Peyer's patch (tissue), 4 donors: ENCODE results near the gene OR1L4. TPM values are rescaled to one million over a fixed set of nuclear protein-coding genes. Genes with fewer than 3 reads are reported as not detected.

Experiments used
- DNase-seq, 3 donors: peaks; one replicate each; pipeline ENCODE4 v3.0.0-alpha.2; 2017 to 2019
- H3K27ac ChIP-seq, 4 donors: fragments of 200-600 bp; sonication (generic); one replicate each; pipeline ENCODE4 v1.5.1; 2016 to 2019
- H3K27me3 ChIP-seq, 2 donors: fragments of 200-600 bp; sonication (generic); one replicate each; pipeline ENCODE4 v1.5.1; 2019
- H3K36me3 ChIP-seq, 3 donors: fragments of 200-600 bp; sonication (generic); one replicate each; pipeline ENCODE4 v1.5.1; 2016 to 2019
- H3K4me1 ChIP-seq, 4 donors: fragments of 200-600 bp; sonication (generic); one replicate each; pipeline ENCODE4 v1.5.1; 2016 to 2019
- H3K4me3 ChIP-seq, 4 donors: fragments of 200-600 bp; sonication (generic); 1 replicate in 3 of 4; 2 replicates in 1 of 4; pipeline ENCODE4 v1.5.1; 2016 to 2019; ENCODE audit warnings: mild to moderate bottlenecking in 1 of 4
- H3K9me3 ChIP-seq, 4 donors: fragments of 200-600 bp; sonication (generic); one replicate each; pipeline ENCODE4 v1.5.1; 2016 to 2019; ENCODE audit warnings: mild to moderate bottlenecking in 1 of 4
- CTCF ChIP-seq, 6 experiments: fragments of 450-650 bp in 4 of 6; fragments of 200-600 bp in 2 of 6; sonication (generic) in 1 of 6; IDR thresholded peaks; one replicate each; pipeline ENCODE4 v1.5.1; 2017 to 2019; ENCODE audit warnings: antibody characterized with exemption in 6 of 6, mild to moderate bottlenecking in 3 of 6, moderate library complexity in 1 of 6
- POLR2A ChIP-seq, 2 donors: fragments of 450-650 bp; IDR thresholded peaks; one replicate each; pipeline ENCODE4 v1.5.1; 2017; ENCODE audit warnings: antibody characterized with exemption in 2 of 2, mild to moderate bottlenecking in 2 of 2, moderate library complexity in 2 of 2
- total RNA-seq, 4 donors: library from RNA; depleted of rRNA; stranded (reverse); fragments of >200 nt; gene quantifications; one replicate each; pipeline ENCODE4 v1.1.0, GENCODE V29; 2016

Gene OR1L4
- total RNA-seq, result not detected

DNA sequence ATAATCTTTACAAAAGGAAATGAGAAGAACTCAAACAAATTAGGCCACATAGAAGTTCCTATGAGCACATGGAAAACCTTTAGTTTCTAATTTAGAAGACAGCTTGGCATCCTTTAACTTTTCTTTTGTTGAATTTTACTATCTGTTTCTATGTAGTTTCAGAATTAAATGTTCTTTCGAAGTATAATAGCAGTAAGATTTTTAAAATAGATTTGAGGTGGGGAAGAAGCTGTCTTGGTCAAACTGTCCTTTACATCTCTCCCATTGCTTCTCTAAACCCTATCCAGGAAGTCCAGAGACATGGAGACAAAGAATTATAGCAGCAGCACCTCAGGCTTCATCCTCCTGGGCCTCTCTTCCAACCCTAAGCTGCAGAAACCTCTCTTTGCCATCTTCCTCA, at the start of gene OR1L4:
TSS of gene OR1L4 (plus strand) at position 301 of the 400 bp plus-strand sequence. CDS start at position 301, 0 bp downstream.
- H3K4me1 ChIP-seq, result no peaks in the 10 kb centered on the region
- no peak for TF ChIP-seq POLR2A (IDR thresholded peaks at IDR 0.05)
- no peak for TF ChIP-seq CTCF (IDR thresholded peaks at IDR 0.05)
- H3K4me3 ChIP-seq, result no peak within 1 kb of the TSS
- no peak for DNase-seq
- H3K27me3 ChIP-seq, result no peaks in the 10 kb centered on the region
- H3K27ac ChIP-seq, result no peak within 1 kb of the TSS
- H3K36me3 ChIP-seq, result no peaks in the 10 kb centered on the region
- peaks cover 0 to 26% (median 6%) of the 10 kb centered on the region in 4 donors for H3K9me3 ChIP-seq

GRCh38 chr9:122684851-122685250, 38.9 kb upstream of the OR1L4 start:
- H3K4me3 ChIP-seq, result no peak overlapping the region
- DNase-seq, result no peak
- H3K27ac ChIP-seq, result no peak overlapping the region
- H3K4me1 ChIP-seq, result no peaks in the 10 kb centered on the region
- no peaks in the 10 kb centered on the region for H3K36me3 ChIP-seq
- H3K27me3 ChIP-seq, result no peaks in the 10 kb centered on the region
- TF ChIP-seq POLR2A (IDR thresholded peaks at IDR 0.05) (no peak), CTCF (IDR thresholded peaks at IDR 0.05) (no peak)
- H3K9me3 ChIP-seq, result peaks cover 0 to 8% (median 3%) of the 10 kb centered on the region in 4 donors

DNA sequence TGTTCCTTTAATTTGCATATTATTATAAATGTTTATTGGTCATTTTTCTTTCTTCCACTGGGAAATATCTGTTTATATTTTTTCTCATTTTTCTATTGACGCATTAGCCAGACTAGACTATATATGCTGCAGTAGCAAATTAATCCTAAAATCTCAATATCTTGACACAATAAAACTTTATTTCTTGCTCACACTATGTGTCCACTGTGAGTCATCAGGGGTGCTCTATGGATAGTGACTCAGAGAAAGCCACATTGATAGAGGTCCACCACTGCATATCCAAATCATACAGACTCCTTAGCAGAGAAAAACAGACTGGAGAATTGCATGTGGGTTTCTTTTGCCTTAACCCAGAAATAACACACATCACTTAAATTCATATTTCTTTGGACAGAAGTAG, 28.1 kb upstream of the OR1L4 start:
- DNase-seq, result no peak
- no peaks in the 10 kb centered on the region for H3K27me3 ChIP-seq
- H3K9me3 ChIP-seq, result no peaks in the 10 kb centered on the region
- no peak for TF ChIP-seq CTCF (IDR thresholded peaks at IDR 0.05)
- no peak for TF ChIP-seq POLR2A (IDR thresholded peaks at IDR 0.05)
- H3K36me3 ChIP-seq, result no peaks in the 10 kb centered on the region
- H3K4me1 ChIP-seq, result no peaks in the 10 kb centered on the region
- H3K4me3 ChIP-seq, result no peak overlapping the region
- H3K27ac ChIP-seq, result no peak overlapping the region

DNA sequence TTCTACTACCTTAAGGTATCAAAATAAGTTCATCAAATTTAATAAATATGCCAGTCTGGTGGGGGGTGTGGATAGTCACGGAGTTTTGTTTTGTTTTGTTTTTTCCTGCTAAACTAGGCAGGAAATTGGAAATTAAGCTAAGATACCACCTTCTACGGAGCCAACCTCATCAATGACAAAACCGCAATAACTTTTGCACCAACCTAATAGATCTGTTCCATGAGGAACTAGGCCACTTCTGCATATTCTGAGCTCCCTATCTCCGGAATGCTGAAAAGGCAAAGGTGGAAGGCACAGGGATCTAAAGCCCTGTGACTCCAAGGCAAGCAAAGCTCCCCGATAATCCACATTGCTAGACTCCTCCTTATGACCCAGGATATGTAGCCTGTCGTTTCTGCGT, 5.8 kb upstream of the OR1L4 start:
- H3K4me3 ChIP-seq, result no peak overlapping the region
- no peaks in the 10 kb centered on the region for H3K9me3 ChIP-seq
- no peak overlapping the region for H3K27ac ChIP-seq
- no peaks in the 10 kb centered on the region for H3K4me1 ChIP-seq
- H3K36me3 ChIP-seq, result no peaks in the 10 kb centered on the region
- no peak for DNase-seq
- TF ChIP-seq POLR2A (IDR thresholded peaks at IDR 0.05) (no peak), CTCF (IDR thresholded peaks at IDR 0.05) (no peak)
- H3K27me3 ChIP-seq, result no peaks in the 10 kb centered on the region

DNA sequence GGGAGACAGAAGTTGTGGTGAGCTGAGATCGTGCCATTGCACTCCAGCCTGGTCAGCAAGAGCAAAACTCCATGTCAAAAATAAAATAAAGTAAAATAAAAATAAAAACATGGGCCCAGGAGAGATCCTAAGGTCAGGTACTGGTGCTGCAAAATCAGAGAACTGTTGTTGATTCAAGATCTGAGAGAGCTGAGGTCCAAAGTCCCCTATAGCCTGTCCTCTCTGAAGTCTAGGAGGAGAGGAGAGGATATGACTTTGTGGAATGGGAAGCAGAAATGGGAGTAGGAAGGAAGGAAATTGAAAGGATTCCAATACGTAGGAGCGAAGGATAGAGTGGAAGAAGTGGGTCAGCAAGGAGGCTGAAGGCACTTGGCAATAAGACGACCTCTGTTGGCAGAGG, 4.6 kb upstream of the OR1L4 start:
- no peak for TF ChIP-seq POLR2A (IDR thresholded peaks at IDR 0.05)
- no peak for TF ChIP-seq CTCF (IDR thresholded peaks at IDR 0.05)

GRCh38 chr9:122742003-122742402, 18.2 kb downstream of the OR1L4 start, which contains the start of gene OR1L6:
Gene OR1L6 (plus strand): TSS chr9:122742303. CDS start chr9:122749848, 7,545 bp downstream.
- no peaks in the 10 kb centered on the region for H3K4me1 ChIP-seq
- no peaks in the 10 kb centered on the region for H3K27me3 ChIP-seq
- no peak within 1 kb of the TSS for H3K27ac ChIP-seq
- no peak within 1 kb of the TSS for H3K4me3 ChIP-seq
- no peaks in the 10 kb centered on the region for H3K9me3 ChIP-seq
- TF ChIP-seq POLR2A (IDR thresholded peaks at IDR 0.05), result no peak
- no peak for TF ChIP-seq CTCF (IDR thresholded peaks at IDR 0.05)
- DNase-seq, result no peak
- no peaks in the 10 kb centered on the region for H3K36me3 ChIP-seq

More for the DNA sequence above, 4.6 kb upstream of the OR1L4 start:
- Histone ChIP-seq H3K27me3 (no peaks in the 10 kb centered on the region), H3K4me1 (no peaks in the 10 kb centered on the region), H3K27ac (no peak overlapping the region), H3K9me3 (peaks cover 0 to 5% (median 0%) of the 10 kb centered on the region in 4 donors), H3K4me3 (no peak overlapping the region), H3K36me3 (no peaks in the 10 kb centered on the region)
- DNase-seq, result no peak
